Parathyroid adenoma (tissue), 2 donors: ENCODE data around the gene ITIH6.
A peak's percentile ranks its signal among the peaks of the same experiment; 100 is the strongest.

ENCODE experiments used
- H2AFZ ChIP-seq: fragments of 300-600 bp; sonication (generic); one replicate; pipeline ENCODE4 v1.7.0; 2017; ENCODE audit warnings: antibody characterized with exemption, mild to moderate bottlenecking
- H3K27ac ChIP-seq: fragments of 300-600 bp; sonication (generic); one replicate; pipeline ENCODE4 v1.7.0; 2017
- H3K27me3 ChIP-seq: fragments of 300-600 bp; sonication (generic); one replicate; pipeline ENCODE4 v1.7.0; 2017; ENCODE audit warnings: low read length; ENCODE audit not compliant: control insufficient read depth, insufficient read depth
- H3K36me3 ChIP-seq: fragments of 300-600 bp; sonication (generic); one replicate; pipeline ENCODE4 v1.7.0; 2017; ENCODE audit warnings: low read length; ENCODE audit not compliant: control insufficient read depth, insufficient read depth
- H3K4me1 ChIP-seq: fragments of 300-600 bp; sonication (generic); one replicate; pipeline ENCODE4 v1.7.0; 2017; ENCODE audit warnings: control low read depth
- H3K4me2 ChIP-seq: fragments of 300-600 bp; sonication (generic); one replicate; pipeline ENCODE4 v1.7.0; 2017; ENCODE audit warnings: low read length
- H3K4me3 ChIP-seq: fragments of 300-600 bp; sonication (generic); one replicate; pipeline ENCODE4 v1.7.0; 2017; ENCODE audit warnings: low read depth, low read length
- H3K79me2 ChIP-seq: fragments of 300-600 bp; sonication (generic); one replicate; pipeline ENCODE4 v1.7.0; 2017; ENCODE audit warnings: control low read depth
- H3K9ac ChIP-seq: fragments of 300-600 bp; sonication (generic); one replicate; pipeline ENCODE4 v1.7.0; 2017; ENCODE audit warnings: mild to moderate bottlenecking
- H3K9me3 ChIP-seq: fragments of 300-600 bp; sonication (generic); one replicate; pipeline ENCODE4 v1.7.0; 2017; ENCODE audit warnings: low read length; ENCODE audit not compliant: control insufficient read depth
- CTCF ChIP-seq: fragments of 300-600 bp; sonication (generic); IDR thresholded peaks from one replicate; pipeline ENCODE4 v1.7.0; 2017; ENCODE audit warnings: antibody characterized with exemption, mild to moderate bottlenecking
- donor health status: primary hyperparathyroidism.

ITIH6 gene

GRCh38 chrX:54812306-54812705, 14.3 kb upstream of the ITIH6 start:
- no peak for TF ChIP-seq CTCF
- peaks cover 2% of the 10 kb centered on the region for H3K79me2 ChIP-seq
- H2AFZ ChIP-seq = no peak overlapping the region
- no peak overlapping the region for H3K4me3 ChIP-seq
- H3K27me3 ChIP-seq = no peaks in the 10 kb centered on the region
- no peak overlapping the region for H3K9ac ChIP-seq
- H3K4me2 ChIP-seq = no peak overlapping the region
- no peaks in the 10 kb centered on the region for H3K9me3 ChIP-seq
- no peaks in the 10 kb centered on the region for H3K36me3 ChIP-seq
- no peak overlapping the region for H3K27ac ChIP-seq
- H3K4me1 ChIP-seq = no peaks in the 10 kb centered on the region

GRCh38 chrX:54811301-54811885, 13.3 kb upstream of the ITIH6 start:
- no peak overlapping the region for H2AFZ ChIP-seq
- no peak overlapping the region for H3K4me3 ChIP-seq
- peaks cover 2% of the 10 kb centered on the region for H3K79me2 ChIP-seq
- no peaks in the 10 kb centered on the region for H3K36me3 ChIP-seq
- TF ChIP-seq CTCF = no peak
- H3K4me1 ChIP-seq = no peaks in the 10 kb centered on the region
- H3K9me3 ChIP-seq = no peaks in the 10 kb centered on the region
- H3K27ac ChIP-seq = no peak overlapping the region
- H3K4me2 ChIP-seq = no peak overlapping the region
- H3K27me3 ChIP-seq = no peaks in the 10 kb centered on the region
- no peak overlapping the region for H3K9ac ChIP-seq

- H3K36me3 ChIP-seq = no peaks in the 10 kb centered on the region
- H3K9me3 ChIP-seq = no peaks in the 10 kb centered on the region
- H3K9ac ChIP-seq = no peak overlapping the region
- no peak overlapping the region for H3K4me3 ChIP-seq
- no peaks in the 10 kb centered on the region for H3K27me3 ChIP-seq
- no peak overlapping the region for H3K27ac ChIP-seq
- no peaks in the 10 kb centered on the region for H3K4me1 ChIP-seq
- H3K79me2 ChIP-seq = peaks cover 2% of the 10 kb centered on the region
- no peak overlapping the region for H2AFZ ChIP-seq
- TF ChIP-seq CTCF = no peak
- H3K4me2 ChIP-seq = no peak overlapping the region
Observed at GRCh38 chrX:54810532-54810931, 12.5 kb upstream of the ITIH6 start.

GRCh38 chrX:54808605-54809483, 10.8 kb upstream of the ITIH6 start:
- no peaks in the 10 kb centered on the region for H3K4me1 ChIP-seq
- no peak for TF ChIP-seq CTCF
- H3K79me2 ChIP-seq = peaks cover 2% of the 10 kb centered on the region
- H2AFZ ChIP-seq = peak overlapping the region; percentile 84
- H3K36me3 ChIP-seq = no peaks in the 10 kb centered on the region
- peak overlapping the region; percentile 89 for H3K4me3 ChIP-seq
- no peaks in the 10 kb centered on the region for H3K9me3 ChIP-seq
- H3K27me3 ChIP-seq = no peaks in the 10 kb centered on the region
- peak overlapping the region; percentile 87 for H3K4me2 ChIP-seq
- peak overlapping the region; percentile 97 for H3K27ac ChIP-seq
- H3K9ac ChIP-seq = peak overlapping the region; percentile 61
